Measurements from ENCODE around the gene SNX1.

The SNX1 gene

GRCh38 chr15:64180235-64180824, 84.5 kb downstream of the SNX1 start:
- DNase-seq: no peak

GRCh38 chr15:64182859-64183370, 87.1 kb downstream of the SNX1 start:
- DNase-seq: no peak

- DNase-seq: no peak
Observed at GRCh38 chr15:64185146-64185911, 89.5 kb downstream of the SNX1 start.

GRCh38 chr15:64187396-64188191, 91.8 kb downstream of the SNX1 start:
- no peak for DNase-seq
